Tibial nerve (tissue), 4 donors: ENCODE data around the gene UGT1A3. TPM values are rescaled to one million over a fixed set of nuclear protein-coding genes. Genes with fewer than 3 reads are reported as not detected.

Experiments
- DNase-seq, 2 donors: peaks; one replicate each; pipeline ENCODE4 v3.0.0-alpha.2; 2019; ENCODE audit warnings: low spot score in 2 of 2
- H3K27ac ChIP-seq, 4 donors: fragments of 200-600 bp; sonication (generic) in 3 of 4; one replicate each; pipeline ENCODE4 v1.5.1; 2017 to 2019; ENCODE audit warnings: mild to moderate bottlenecking in 1 of 4
- H3K27me3 ChIP-seq, 2 donors: fragments of 200-600 bp; sonication (generic) in 1 of 2; one replicate each; pipeline versions ENCODE4 v1.5.1 to v1.6.0; 2017 to 2019
- H3K36me3 ChIP-seq, 3 donors: fragments of 200-600 bp; sonication (generic); one replicate each; pipeline ENCODE4 v1.5.1; 2018 to 2019
- H3K4me1 ChIP-seq, 4 donors: fragments of 200-600 bp; sonication (generic) in 3 of 4; one replicate each; pipeline ENCODE4 v1.5.1; 2017 to 2019
- H3K4me3 ChIP-seq, 4 donors: fragments of 200-600 bp; sonication (generic) in 3 of 4; one replicate each; pipeline ENCODE4 v1.5.1; 2017 to 2019; ENCODE audit warnings: mild to moderate bottlenecking in 1 of 4, moderate library complexity in 1 of 4
- H3K9me3 ChIP-seq, 4 donors: fragments of 200-600 bp; sonication (generic) in 3 of 4; one replicate each; pipeline ENCODE4 v1.5.1; 2017 to 2019
- CTCF ChIP-seq, 5 experiments: fragments of 200-600 bp in 3 of 5; fragments of 450-650 bp in 2 of 5; sonication (generic) in 3 of 5; IDR thresholded peaks; one replicate each; pipeline ENCODE4 v1.5.1; 2016 to 2019; ENCODE audit warnings: antibody characterized with exemption in 5 of 5, mild to moderate bottlenecking in 3 of 5, moderate library complexity in 2 of 5
- EP300 ChIP-seq, 2 donors: sonication (generic); formaldehyde crosslinking; IDR thresholded peaks; one replicate each; pipeline ENCODE4 v1.6.1; 2017; ENCODE audit warnings: antibody characterized with exemption in 2 of 2, mild to moderate bottlenecking in 1 of 2
- POLR2A ChIP-seq, 2 donors: fragments of 450-650 bp; IDR thresholded peaks; one replicate each; pipeline ENCODE4 v1.6.1; 2017; ENCODE audit warnings: antibody characterized with exemption in 2 of 2, mild to moderate bottlenecking in 2 of 2, moderate library complexity in 2 of 2
- WGBS, 2 donors: methylation state at CpG; one replicate each; pipeline ENCODE4 v1.1.5; 2018; 5-methylcytosine and 5-hydroxymethylcytosine counted together
- total RNA-seq, 4 donors: library from RNA; depleted of rRNA; stranded (reverse); fragments of >200 nt; gene quantifications; one replicate each; pipeline ENCODE4 v1.1.0, GENCODE V29; 2016

Gene UGT1A3
- total RNA-seq, 4 donors from 2014 or later: not detected

- no peak overlapping the region for H3K27ac ChIP-seq
- H3K4me3 ChIP-seq: no peak overlapping the region
- no peaks in the 10 kb centered on the region for H3K4me1 ChIP-seq
- H3K36me3 ChIP-seq: no peaks in the 10 kb centered on the region
- TF ChIP-seq POLR2A (IDR thresholded peaks at IDR 0.05) (no peak), CTCF (IDR thresholded peaks at IDR 0.05) (no peak), EP300 (IDR thresholded peaks at IDR 0.05) (no peak)
- H3K9me3 ChIP-seq: no peaks in the 10 kb centered on the region
- WGBS, 2 donors: 82 to 90% methylated on average over 4 of the region's 4 CpGs
- no peak for DNase-seq
- H3K27me3 ChIP-seq: no peaks in the 10 kb centered on the region
These were observed 32.4 kb downstream of the UGT1A3 start for GRCh38 chr2:233761040-233761769.

- Histone ChIP-seq H3K4me1 (no peaks in the 10 kb centered on the region), H3K9me3 (no peaks in the 10 kb centered on the region), H3K4me3 (no peak overlapping the region), H3K36me3 (no peaks in the 10 kb centered on the region), H3K27me3 (no peaks in the 10 kb centered on the region), H3K27ac (no peak overlapping the region)
- 44 to 58% methylated on average over 7 of the region's 7 CpGs for WGBS, 2 donors
- TF ChIP-seq EP300 (IDR thresholded peaks at IDR 0.05): no peak
- TF ChIP-seq POLR2A (IDR thresholded peaks at IDR 0.05): no peak
- TF ChIP-seq CTCF (IDR thresholded peaks at IDR 0.05): no peak
- DNase-seq: no peak
These were observed 35.4 kb downstream of the UGT1A3 start for GRCh38 chr2:233764264-233764663.

GRCh38 chr2:233764761-233765160 lies 35.9 kb downstream of the UGT1A3 start:
- WGBS, 2 donors: 43 to 64% methylated on average over 3 of the region's 3 CpGs
- H3K36me3 ChIP-seq: no peaks in the 10 kb centered on the region
- H3K4me3 ChIP-seq: no peak overlapping the region
- H3K4me1 ChIP-seq: no peaks in the 10 kb centered on the region
- no peak for DNase-seq
- TF ChIP-seq EP300 (IDR thresholded peaks at IDR 0.05) (no peak), CTCF (IDR thresholded peaks at IDR 0.05) (no peak), POLR2A (IDR thresholded peaks at IDR 0.05) (no peak)
- no peak overlapping the region for H3K27ac ChIP-seq
- H3K27me3 ChIP-seq: no peaks in the 10 kb centered on the region
- no peaks in the 10 kb centered on the region for H3K9me3 ChIP-seq

- WGBS, 2 donors: 80 to 84% methylated on average over 4 of the region's 4 CpGs
- Histone ChIP-seq H3K36me3 (no peaks in the 10 kb centered on the region), H3K4me1 (no peaks in the 10 kb centered on the region), H3K9me3 (no peaks in the 10 kb centered on the region), H3K27ac (no peak overlapping the region), H3K4me3 (no peak overlapping the region), H3K27me3 (no peaks in the 10 kb centered on the region)
- no peak for TF ChIP-seq EP300 (IDR thresholded peaks at IDR 0.05)
- no peak for TF ChIP-seq CTCF (IDR thresholded peaks at IDR 0.05)
- TF ChIP-seq POLR2A (IDR thresholded peaks at IDR 0.05): no peak
- DNase-seq: no peak
These were observed 37.6 kb downstream of the UGT1A3 start for GRCh38 chr2:233766416-233766815.

- Histone ChIP-seq H3K4me3 (no peak overlapping the region), H3K36me3 (no peaks in the 10 kb centered on the region), H3K9me3 (no peaks in the 10 kb centered on the region), H3K27ac (no peak overlapping the region), H3K4me1 (no peaks in the 10 kb centered on the region), H3K27me3 (no peaks in the 10 kb centered on the region)
- DNase-seq: no peak
- 76 to 77% methylated on average over 4 of the region's 4 CpGs for WGBS, 2 donors
- TF ChIP-seq POLR2A (IDR thresholded peaks at IDR 0.05) (no peak), CTCF (IDR thresholded peaks at IDR 0.05) (no peak), EP300 (IDR thresholded peaks at IDR 0.05) (no peak)
These were observed 39.2 kb downstream of the UGT1A3 start for GRCh38 chr2:233768076-233768475.
